ENCODE results near the gene SKA1. TPM values are rescaled to one million over a fixed set of nuclear protein-coding genes. Genes with fewer than 3 reads are reported as not detected.

SKA1 gene
- total RNA-seq, 4 donors from 2014 or later = not detected

- no peak overlapping the region for H3K4me3 ChIP-seq
- no peaks in the 10 kb centered on the region for H3K4me1 ChIP-seq
- DNase-seq (ENCODE audit: extremely low spot score) = no peak
- TF ChIP-seq EP300 (IDR thresholded peaks at IDR 0.05) (no peak), CTCF (IDR thresholded peaks at IDR 0.05) (no peak), POLR2AphosphoS5 (IDR thresholded peaks at IDR 0.05) (no peak), POLR2A (IDR thresholded peaks at IDR 0.05; ENCODE audit: low read depth) (no peak)
- H3K9me3 ChIP-seq = no peaks in the 10 kb centered on the region
- H3K36me3 ChIP-seq = no peaks in the 10 kb centered on the region
- WGBS = 18% methylated on average over 4 of the region's 4 CpGs
- H3K27ac ChIP-seq (replicated peaks in 1 of 4) = no peak overlapping the region
- intact Hi-C loops (cut with DNase I) = loop anchor here (10.0 kb wide), 3 partner anchors 51 to 411 kb away; no protein-coding TSS in a partner anchor
- peaks cover 0 to 23% (median 0%) of the 10 kb centered on the region in 4 donors for H3K27me3 ChIP-seq
Measured at GRCh38 chr18:50356036-50356945, 18.6 kb upstream of the SKA1 start.

GRCh38 chr18:50358844-50359243 is 16.0 kb upstream of the SKA1 start:
- H3K4me1 ChIP-seq = no peaks in the 10 kb centered on the region
- intact Hi-C loops (cut with DNase I) = loop anchor here (10.0 kb wide), 3 partner anchors 54 to 414 kb away; no protein-coding TSS in a partner anchor
- H3K27ac ChIP-seq (replicated peaks in 1 of 4) = no peak overlapping the region
- 0% methylated on average over 1 of the region's 1 CpG for WGBS
- H3K4me3 ChIP-seq = no peak overlapping the region
- no peaks in the 10 kb centered on the region for H3K36me3 ChIP-seq
- TF ChIP-seq CTCF (IDR thresholded peaks at IDR 0.05) (no peak), POLR2AphosphoS5 (IDR thresholded peaks at IDR 0.05) (no peak)
- no peaks in the 10 kb centered on the region for H3K9me3 ChIP-seq
- H3K27me3 ChIP-seq = peaks cover 0 to 17% (median 0%) of the 10 kb centered on the region in 4 donors
- no peak for DNase-seq (ENCODE audit: extremely low spot score)

- H3K9me3 ChIP-seq = no peaks in the 10 kb centered on the region
- DNase-seq (ENCODE audit: extremely low spot score) = no peak
- H3K36me3 ChIP-seq = no peaks in the 10 kb centered on the region
- no peaks in the 10 kb centered on the region for H3K4me1 ChIP-seq
- 75% methylated on average over 2 of the region's 2 CpGs for WGBS
- TF ChIP-seq POLR2A (IDR thresholded peaks at IDR 0.05; ENCODE audit: low read depth) = no peak
- TF ChIP-seq POLR2AphosphoS5 (IDR thresholded peaks at IDR 0.05) = no peak
- TF ChIP-seq CTCF (IDR thresholded peaks at IDR 0.05) = no peak
- TF ChIP-seq EP300 (IDR thresholded peaks at IDR 0.05) = no peak
- H3K4me3 ChIP-seq = no peak overlapping the region
- no peak overlapping the region for H3K27ac ChIP-seq (replicated peaks in 1 of 4)
- intact Hi-C loops (cut with DNase I) = loop anchor here (10.0 kb wide), 3 partner anchors 55 to 415 kb away; no protein-coding TSS in a partner anchor
- peaks cover 0 to 17% (median 0%) of the 10 kb centered on the region in 4 donors for H3K27me3 ChIP-seq
Measured at GRCh38 chr18:50359806-50360205, 15.0 kb upstream of the SKA1 start.

GRCh38 chr18:50360611-50361010 is 14.2 kb upstream of the SKA1 start:
- no peak overlapping the region for H3K27ac ChIP-seq (replicated peaks in 1 of 4)
- DNase-seq (ENCODE audit: extremely low spot score) = no peak
- TF ChIP-seq POLR2A (IDR thresholded peaks at IDR 0.05; ENCODE audit: low read depth) (no peak), CTCF (IDR thresholded peaks at IDR 0.05) (no peak), EP300 (IDR thresholded peaks at IDR 0.05) (no peak)
- WGBS = 53% methylated on average over 2 of the region's 2 CpGs
- intact Hi-C loops (cut with DNase I) = no loop called here
- H3K9me3 ChIP-seq = no peaks in the 10 kb centered on the region
- no peaks in the 10 kb centered on the region for H3K36me3 ChIP-seq
- no peaks in the 10 kb centered on the region for H3K4me1 ChIP-seq
- no peak overlapping the region for H3K4me3 ChIP-seq
- peaks cover 0 to 17% (median 0%) of the 10 kb centered on the region in 4 donors for H3K27me3 ChIP-seq

Data from esophagus muscularis mucosa (tissue), 4 donors.